ENCODE data around the gene CAMK2A.

CAMK2A gene

DNA sequence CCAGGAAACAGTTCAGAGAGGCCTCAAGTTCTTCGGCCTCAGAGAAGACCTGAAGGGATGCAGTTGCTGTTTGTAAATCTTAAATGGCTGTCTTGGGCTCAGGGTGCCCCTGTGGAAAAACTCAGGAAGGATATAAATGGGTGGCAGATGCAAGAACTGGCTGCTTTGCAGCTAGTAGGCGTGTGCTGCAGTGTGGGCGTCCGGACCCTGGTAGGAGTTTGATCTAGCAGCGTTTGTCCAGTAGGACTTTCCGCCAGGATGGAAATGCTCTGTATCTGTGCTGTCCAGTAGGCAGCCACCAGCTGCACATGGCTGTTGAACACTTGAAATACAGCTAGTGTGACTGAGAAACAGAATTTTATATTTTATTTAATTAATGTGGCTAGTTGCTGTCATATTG lies 115.3 kb downstream of the CAMK2A start:
- DNase-seq, result no peak

DNA sequence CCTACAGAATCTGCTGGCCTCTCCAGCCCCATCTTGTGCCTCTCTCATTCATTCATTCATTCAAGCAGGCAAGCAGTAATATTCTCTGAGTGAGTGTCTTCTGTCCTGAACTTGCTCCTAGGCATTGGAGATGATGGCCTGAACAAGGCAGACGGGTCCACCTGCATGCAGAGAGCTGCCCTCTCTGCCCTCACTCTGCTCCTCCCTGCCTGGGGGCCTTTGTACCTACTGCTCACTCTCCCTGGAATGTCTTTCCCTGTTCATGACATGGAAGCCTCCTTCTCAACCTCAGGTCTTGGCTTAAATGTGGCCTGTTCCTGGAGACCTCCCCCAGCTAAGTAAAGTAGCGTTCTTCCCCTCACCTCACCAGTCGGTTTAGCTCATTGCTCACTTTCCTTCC lies 116.4 kb downstream of the CAMK2A start:
- DNase-seq, result no peak

DNA sequence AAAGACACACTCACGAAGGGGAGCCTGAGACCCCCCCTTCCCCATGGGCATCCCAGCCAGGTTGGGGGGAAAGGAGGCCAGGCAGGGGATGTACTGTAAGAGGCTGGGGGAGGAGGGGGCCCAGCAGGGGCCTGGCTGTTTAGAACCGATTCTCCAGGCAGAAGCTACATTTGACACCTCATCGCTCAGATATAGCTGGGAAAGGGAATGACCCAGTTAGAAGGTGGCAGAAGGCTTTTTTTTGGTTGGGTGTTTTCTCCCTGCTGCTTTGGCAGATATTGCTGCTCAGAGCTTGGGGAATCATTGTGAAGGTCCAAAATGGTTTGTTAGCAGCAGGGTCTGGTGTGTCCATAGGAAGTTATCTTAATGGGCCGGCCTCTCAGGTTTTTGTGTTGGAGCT lies 117.0 kb downstream of the CAMK2A start:
- no peak for DNase-seq

DNA sequence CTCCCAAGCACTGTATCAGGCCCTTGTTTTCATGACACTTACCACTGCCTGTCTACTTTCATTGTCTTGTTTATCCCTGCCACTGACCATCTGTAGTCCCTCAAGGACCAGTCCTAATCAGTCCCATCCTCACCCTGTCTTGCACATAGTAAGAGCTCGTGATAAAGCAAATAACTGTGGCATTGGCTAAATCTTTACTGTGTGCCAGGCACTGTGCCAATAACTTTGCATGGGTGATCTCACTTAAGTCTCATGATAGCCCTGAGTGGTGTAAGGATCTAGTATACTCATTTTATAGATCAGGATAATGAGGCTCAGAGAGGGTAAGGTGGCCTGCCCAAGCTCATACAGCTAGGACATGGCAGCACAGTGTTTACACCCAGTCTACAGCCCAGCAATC lies 117.4 kb downstream of the CAMK2A start:
- no peak for DNase-seq

Data from amygdala (tissue), 56 donors.